OCI-LY3 (cell line): ENCODE results near the gene TAT.
A peak's percentile ranks its signal among the peaks of the same experiment; 100 is the strongest.

Experiments used
- H2AFZ ChIP-seq: fragments of 200-600, 300-600 bp; shearing (Covaris generic); 2 replicates; pipeline ENCODE4 v1.6.0; 2014; ENCODE audit warnings: antibody characterized with exemption, low read depth, low read length
- H3K27ac ChIP-seq: fragments of 200-600, 300-600 bp; sonication (generic); 2 replicates; pipeline ENCODE4 v1.5.1; 2014; ENCODE audit warnings: mild to moderate bottlenecking, low read length, moderate library complexity, mixed read lengths
- H3K27me3 ChIP-seq: fragments of 200-600, 300-600 bp; sonication (generic); 2 replicates; pipeline ENCODE4 v1.6.1; 2014; ENCODE audit warnings: low read depth, low read length, mixed read lengths
- H3K36me3 ChIP-seq: fragments of 200-600, 300-600 bp; sonication (generic); replicated peaks from 2 replicates; pipeline ENCODE3; 2014; ENCODE audit warnings: low read depth, low read length, mixed read lengths
- H3K4me1 ChIP-seq: fragments of 300-600, 200-600 bp; sonication (generic); 2 replicates; pipeline ENCODE4 v1.6.1; 2014; ENCODE audit warnings: low read length, mixed read lengths
- H3K4me2 ChIP-seq: fragments of 200-600, 300-600 bp; sonication (generic); 2 replicates; pipeline ENCODE4 v1.6.1; 2014; ENCODE audit warnings: low read length, mixed read lengths
- H3K4me3 ChIP-seq: fragments of 300-600, 200-600 bp; sonication (generic); 2 replicates; pipeline ENCODE4 v1.5.1; 2014; ENCODE audit warnings: antibody characterized with exemption, mild to moderate bottlenecking, low read length, moderate library complexity
- H3K79me2 ChIP-seq: fragments of 300-600, 200-600 bp; shearing (Covaris generic); 2 replicates; pipeline ENCODE4 v1.6.1; 2014; ENCODE audit warnings: mild to moderate bottlenecking, low read length, mixed read lengths
- H3K9ac ChIP-seq: fragments of 300-600, 200-600 bp; shearing (Covaris generic); 2 replicates; pipeline ENCODE4 v1.6.0; 2014; ENCODE audit warnings: mild to moderate bottlenecking, low read length, moderate library complexity
- H3K9me3 ChIP-seq: fragments of 200-600, 300-600 bp; shearing (Covaris generic); 2 replicates; pipeline ENCODE4 v1.6.1; 2014; ENCODE audit warnings: low read length, mixed read lengths; ENCODE audit not compliant: insufficient read depth
- H4K20me1 ChIP-seq: fragments of 200-600, 300-600 bp; sonication (generic); 2 replicates; pipeline ENCODE4 v1.6.1; 2016; ENCODE audit warnings: low read length, mixed read lengths; ENCODE audit not compliant: insufficient read depth
- EZH2phosphoT487 ChIP-seq: fragments of 200-600 bp; shearing (Covaris generic); IDR thresholded peaks from 2 replicates; pipeline ENCODE4 v1.6.1; 2018; ENCODE audit warnings: antibody characterized with exemption, mixed run types, low read depth
- TF ChIP-seq, protein P1 (sequence below): fragments of 200-600, 300-600 bp; sonication (generic); IDR thresholded peaks from 2 replicates; pipeline ENCODE4 v1.5.1; 2014; ENCODE audit warnings: antibody characterized with exemption, low read length, low read depth

TAT gene

DNA sequence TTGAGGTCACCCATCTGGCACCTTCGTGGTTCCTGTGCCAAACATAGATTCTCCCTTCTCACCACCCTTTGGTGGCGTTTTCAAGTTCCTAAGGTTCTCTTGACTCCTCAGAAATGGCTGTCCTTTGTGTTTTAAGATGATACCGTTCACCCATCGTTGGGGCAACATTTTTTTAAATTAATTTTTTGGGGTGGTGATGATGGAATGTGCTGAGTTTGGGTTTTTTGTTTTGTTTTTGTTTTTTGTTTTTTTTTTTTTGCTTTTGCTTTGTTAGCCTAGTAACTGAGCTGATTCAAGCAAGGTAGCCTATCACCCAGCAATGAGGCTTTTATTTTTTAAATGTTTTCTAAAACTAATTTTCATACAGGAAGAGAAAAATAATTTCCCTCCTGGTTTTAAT lies 48.0 kb downstream of the TAT start:
- H3K4me2 ChIP-seq: no peak overlapping the region
- H3K9ac ChIP-seq: no peak overlapping the region
- no peak overlapping the region for H2AFZ ChIP-seq
- no peaks in the 10 kb centered on the region for H3K9me3 ChIP-seq
- no peak overlapping the region for H3K27ac ChIP-seq
- peaks cover 36% of the 10 kb centered on the region for H3K27me3 ChIP-seq
- H3K79me2 ChIP-seq: no peaks in the 10 kb centered on the region
- no peak for TF ChIP-seq EZH2phosphoT487
- TF ChIP-seq, protein P1, sequence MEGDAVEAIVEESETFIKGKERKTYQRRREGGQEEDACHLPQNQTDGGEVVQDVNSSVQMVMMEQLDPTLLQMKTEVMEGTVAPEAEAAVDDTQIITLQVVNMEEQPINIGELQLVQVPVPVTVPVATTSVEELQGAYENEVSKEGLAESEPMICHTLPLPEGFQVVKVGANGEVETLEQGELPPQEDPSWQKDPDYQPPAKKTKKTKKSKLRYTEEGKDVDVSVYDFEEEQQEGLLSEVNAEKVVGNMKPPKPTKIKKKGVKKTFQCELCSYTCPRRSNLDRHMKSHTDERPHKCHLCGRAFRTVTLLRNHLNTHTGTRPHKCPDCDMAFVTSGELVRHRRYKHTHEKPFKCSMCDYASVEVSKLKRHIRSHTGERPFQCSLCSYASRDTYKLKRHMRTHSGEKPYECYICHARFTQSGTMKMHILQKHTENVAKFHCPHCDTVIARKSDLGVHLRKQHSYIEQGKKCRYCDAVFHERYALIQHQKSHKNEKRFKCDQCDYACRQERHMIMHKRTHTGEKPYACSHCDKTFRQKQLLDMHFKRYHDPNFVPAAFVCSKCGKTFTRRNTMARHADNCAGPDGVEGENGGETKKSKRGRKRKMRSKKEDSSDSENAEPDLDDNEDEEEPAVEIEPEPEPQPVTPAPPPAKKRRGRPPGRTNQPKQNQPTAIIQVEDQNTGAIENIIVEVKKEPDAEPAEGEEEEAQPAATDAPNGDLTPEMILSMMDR: no peak
- H3K4me3 ChIP-seq: no peak overlapping the region
- H4K20me1 ChIP-seq: no peaks in the 10 kb centered on the region
- peaks cover 14% of the 10 kb centered on the region for H3K4me1 ChIP-seq
- H3K36me3 ChIP-seq: no peaks in the 10 kb centered on the region

DNA sequence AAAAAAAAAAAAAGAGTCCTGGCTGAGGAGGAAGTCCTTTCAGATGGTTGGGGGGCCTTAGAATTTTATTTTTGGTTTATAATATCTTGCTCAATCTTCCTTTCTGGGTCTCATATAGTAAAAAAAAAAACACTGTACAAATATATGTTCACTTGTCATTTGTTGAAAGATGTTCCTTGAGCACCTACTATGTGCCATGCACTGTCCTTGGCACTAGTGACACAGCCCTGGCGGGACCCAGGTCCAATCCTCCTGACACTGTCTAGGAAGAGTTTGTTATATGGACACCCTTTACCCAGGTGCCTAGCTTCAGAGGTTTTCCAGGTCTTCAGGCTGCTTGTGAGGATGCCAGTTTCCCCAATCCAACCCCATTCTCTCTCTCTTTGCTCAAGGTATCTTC lies 48.6 kb downstream of the TAT start:
- H4K20me1 ChIP-seq: no peaks in the 10 kb centered on the region
- no peak for TF ChIP-seq EZH2phosphoT487
- TF ChIP-seq, protein P1: no peak

DNA sequence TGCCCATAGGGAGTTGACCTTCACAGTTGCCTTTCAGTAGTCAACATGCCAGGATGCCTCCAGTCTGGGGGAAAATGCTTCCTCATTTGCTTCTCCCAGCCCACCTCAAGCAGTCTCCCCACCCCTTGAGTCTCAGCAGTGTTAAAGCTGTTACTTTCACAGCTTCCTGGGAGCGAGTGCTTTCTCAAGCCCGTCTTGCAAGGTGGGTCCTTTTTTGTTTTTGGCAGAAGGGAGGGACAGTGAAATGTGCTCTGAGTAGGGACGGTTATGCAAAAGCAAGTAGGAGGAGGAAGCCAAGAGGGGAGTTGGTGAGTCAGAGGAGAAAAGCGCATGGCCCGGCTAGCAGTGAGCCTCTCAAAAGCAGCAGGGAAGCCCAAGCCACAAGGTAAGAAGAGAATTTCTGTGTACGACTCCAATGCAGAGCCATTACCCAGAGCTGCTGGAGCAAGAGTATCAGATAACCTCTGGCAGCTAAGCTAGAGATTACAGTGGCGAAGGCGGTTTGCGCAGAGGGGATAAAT lies 50.7 kb downstream of the TAT start, which contains the start of gene CHST4:
Gene CHST4 (plus strand): TSS at position 316 of the 521 bp plus-strand sequence. CDS start 10,252 bp downstream, outside the sequence.
- H4K20me1 ChIP-seq: no peaks in the 10 kb centered on the region
- H3K36me3 ChIP-seq: no peaks in the 10 kb centered on the region
- no peaks in the 10 kb centered on the region for H3K9me3 ChIP-seq
- H3K4me1 ChIP-seq: peaks cover 11% of the 10 kb centered on the region
- peak within 1 kb of the TSS; percentile 64 for H2AFZ ChIP-seq
- H3K4me2 ChIP-seq: peak within 1 kb of the TSS; percentile 62
- no peaks in the 10 kb centered on the region for H3K79me2 ChIP-seq
- no peak within 1 kb of the TSS for H3K27ac ChIP-seq
- no peak within 1 kb of the TSS for H3K9ac ChIP-seq
- peaks cover 62% of the 10 kb centered on the region for H3K27me3 ChIP-seq
- TF ChIP-seq, protein P1: no peak
- no peak for TF ChIP-seq EZH2phosphoT487
- H3K4me3 ChIP-seq: peak within 1 kb of the TSS; percentile 53

More for the DNA sequence above, 48.6 kb downstream of the TAT start:
- Histone ChIP-seq H3K79me2 (no peaks in the 10 kb centered on the region), H3K27me3 (peaks cover 42% of the 10 kb centered on the region), H3K27ac (no peak overlapping the region), H2AFZ (no peak overlapping the region), H3K4me2 (no peak overlapping the region), H3K9me3 (no peaks in the 10 kb centered on the region), H3K4me3 (no peak overlapping the region), H3K36me3 (no peaks in the 10 kb centered on the region), H3K4me1 (peaks cover 14% of the 10 kb centered on the region), H3K9ac (no peak overlapping the region)

DNA sequence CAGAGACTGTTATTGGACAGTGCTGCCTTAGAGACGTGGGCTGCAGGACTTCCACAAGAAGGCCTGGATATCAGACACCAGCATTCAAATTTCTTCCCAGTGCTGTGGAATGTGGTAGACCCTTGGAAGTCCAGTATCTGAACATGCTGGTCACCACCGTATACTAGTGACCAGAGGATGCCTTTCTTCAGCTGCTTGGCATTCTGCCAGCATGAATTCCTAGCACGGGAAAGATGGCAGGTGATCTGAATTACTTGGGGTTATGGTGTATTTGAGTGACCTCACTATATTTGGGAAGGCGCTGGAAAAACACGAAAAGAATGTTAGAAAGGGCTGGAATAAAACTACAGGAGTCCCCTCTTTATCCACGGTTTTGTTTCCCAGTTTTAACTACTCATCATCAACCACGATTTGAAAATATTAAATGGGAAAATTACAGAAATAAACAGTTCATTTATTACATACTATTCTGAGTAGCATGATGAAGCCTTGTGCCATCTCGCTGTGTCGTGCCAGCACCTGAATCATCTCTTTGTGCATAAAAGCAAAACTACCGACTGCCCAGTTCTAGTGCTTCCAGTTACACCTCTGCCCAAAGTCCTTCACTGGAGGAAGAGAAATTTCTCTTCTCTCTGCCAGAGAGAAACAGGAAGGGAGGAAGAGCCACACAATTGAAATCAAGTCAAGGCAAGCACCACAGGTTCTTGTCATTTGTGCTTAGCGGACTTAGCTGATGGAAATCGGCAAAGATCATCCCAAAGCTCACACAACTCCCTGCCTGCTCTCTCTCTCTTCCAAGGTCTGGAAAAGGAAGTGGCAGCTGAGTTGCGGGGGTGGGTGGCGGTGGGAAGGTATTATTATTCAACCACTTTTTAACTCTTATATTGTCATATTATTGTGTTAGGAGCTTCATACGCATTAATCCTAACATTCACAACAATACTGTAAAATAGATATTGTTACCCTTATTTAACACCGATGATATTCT lies 52.0 kb downstream of the TAT start:
- H3K4me3 ChIP-seq: no peak overlapping the region
- no peaks in the 10 kb centered on the region for H3K36me3 ChIP-seq
- TF ChIP-seq, protein P1: no peak
- no peak for TF ChIP-seq EZH2phosphoT487
- no peaks in the 10 kb centered on the region for H3K79me2 ChIP-seq
- no peak overlapping the region for H2AFZ ChIP-seq
- H3K27ac ChIP-seq: no peak overlapping the region
- H3K4me1 ChIP-seq: peaks cover 11% of the 10 kb centered on the region
- no peaks in the 10 kb centered on the region for H3K9me3 ChIP-seq
- H3K4me2 ChIP-seq: no peak overlapping the region
- peaks cover 62% of the 10 kb centered on the region for H3K27me3 ChIP-seq
- H4K20me1 ChIP-seq: no peaks in the 10 kb centered on the region
- H3K9ac ChIP-seq: no peak overlapping the region
